Astrocyte (in vitro differentiated cells and primary cell): ENCODE measurements around the gene CRYM. TPM values are rescaled to one million over a fixed set of nuclear protein-coding genes. Genes with fewer than 3 reads are reported as not detected.

Experiments
- DNase-seq: peaks from one replicate; pipeline ENCODE4 v3.0.0-alpha.2; 2010; ENCODE audit warnings: low read depth
- FAIRE-seq: peaks from 2 replicates; lab custom pipeline; 2011; peaks lifted over from hg19 to GRCh38; lab: Jason Lieb, UNC
- H2AFZ ChIP-seq: 2 replicates; pipeline ENCODE4 v1.6.0; 2012; ENCODE audit warnings: low read depth, low read length, inconsistent platforms
- H3K27ac ChIP-seq: 2 replicates; pipeline ENCODE4 v1.5.1; 2011; ENCODE audit warnings: low read depth, low read length, inconsistent platforms
- H3K27me3 ChIP-seq: 2 replicates; pipeline ENCODE4 v1.6.0; 2011; ENCODE audit warnings: low read length, inconsistent platforms; ENCODE audit not compliant: insufficient read depth
- H3K36me3 ChIP-seq: 2 replicates; pipeline ENCODE4 v1.5.1; 2011; ENCODE audit warnings: low read length, inconsistent platforms; ENCODE audit not compliant: insufficient read depth
- H3K4me1 ChIP-seq: 2 replicates; pipeline ENCODE4 v1.5.1; 2011; ENCODE audit warnings: low read length, inconsistent platforms; ENCODE audit not compliant: insufficient read depth
- H3K4me2 ChIP-seq: 2 replicates; pipeline ENCODE4 v1.6.0; 2012; ENCODE audit warnings: low read length, inconsistent platforms
- H3K4me3 ChIP-seq: 2 replicates; pipeline ENCODE4 v1.5.1; 2011; ENCODE audit warnings: low read depth, mild to moderate bottlenecking, low read length, inconsistent platforms; ENCODE audit not compliant: insufficient read depth
- H3K79me2 ChIP-seq: 2 replicates; pipeline ENCODE4 v1.6.0; 2012; ENCODE audit warnings: mild to moderate bottlenecking, low read length, inconsistent platforms; ENCODE audit not compliant: insufficient read depth
- H3K9ac ChIP-seq: 2 replicates; pipeline ENCODE4 v1.6.0; 2012; ENCODE audit warnings: mild to moderate bottlenecking, low read length, inconsistent platforms
- H3K9me3 ChIP-seq: 2 replicates; pipeline ENCODE4 v1.5.1; 2012; ENCODE audit warnings: low read depth, mild to moderate bottlenecking, low read length, inconsistent platforms; ENCODE audit not compliant: insufficient read depth
- H4K20me1 ChIP-seq: 2 replicates; pipeline ENCODE4 v1.6.0; 2012; ENCODE audit warnings: low read length, inconsistent platforms; ENCODE audit not compliant: insufficient read depth
- H3K27ac Mint-ChIP-seq: one replicate; pipeline ENCODE4 v1.8.0; 2021; ENCODE audit warnings: mild to moderate bottlenecking, mixed read lengths; ENCODE audit not compliant: unreplicated experiment
- H3K27me3 Mint-ChIP-seq: one replicate; pipeline ENCODE4 v1.8.0; 2021; ENCODE audit warnings: low read depth, mixed read lengths; ENCODE audit not compliant: unreplicated experiment
- H3K36me3 Mint-ChIP-seq: one replicate; pipeline ENCODE4 v1.8.0; 2021; ENCODE audit warnings: low read depth, mixed read lengths; ENCODE audit not compliant: unreplicated experiment
- H3K4me1 Mint-ChIP-seq: one replicate; pipeline ENCODE4 v1.8.0; 2021; ENCODE audit warnings: low read depth, mixed read lengths; ENCODE audit not compliant: unreplicated experiment
- H3K4me3 Mint-ChIP-seq: one replicate; pipeline ENCODE4 v1.8.0; 2021; ENCODE audit warnings: mild to moderate bottlenecking, moderate library complexity, mixed read lengths; ENCODE audit not compliant: unreplicated experiment
- H3K9me3 Mint-ChIP-seq: one replicate; pipeline ENCODE4 v1.8.0; 2021; ENCODE audit warnings: mild to moderate bottlenecking, mixed read lengths; ENCODE audit not compliant: unreplicated experiment
- CTCF ChIP-seq: IDR thresholded peaks from 2 replicates; pipeline ENCODE4 v1.5.1; 2011; ENCODE audit warnings: low read depth, mild to moderate bottlenecking, inconsistent platforms, low read length, moderate library complexity; ENCODE audit not compliant: insufficient read depth
- EZH2 ChIP-seq: IDR thresholded peaks from 2 replicates; pipeline ENCODE4 v1.6.1; 2012; ENCODE audit warnings: mild to moderate bottlenecking, low read length, inconsistent platforms; ENCODE audit not compliant: insufficient read depth
- total RNA-seq: library from RNA; stranded (reverse); gene quantifications from 2 replicates; pipeline ENCODE4 v1.2.1, GENCODE V29; 2021

CRYM gene
- total RNA-seq, 1 donor from 2014 or later: 0.50 TPM

GRCh38 chr16:21242756-21243155 lies 35.3 kb downstream of the CRYM start:
- Mint-ChIP-seq H3K27ac (no peak overlapping the region), H3K4me3 (no peak overlapping the region)
- no peak for FAIRE-seq

GRCh38 chr16:21239646-21240045 lies 38.4 kb downstream of the CRYM start:
- Histone ChIP-seq H2AFZ (no peak overlapping the region), H3K4me3 (no peak overlapping the region), H4K20me1 (no peaks in the 10 kb centered on the region), H3K9me3 (no peaks in the 10 kb centered on the region), H3K36me3 (no peaks in the 10 kb centered on the region), H3K79me2 (no peaks in the 10 kb centered on the region), H3K27ac (no peak overlapping the region), H3K27me3 (peaks cover 2% of the 10 kb centered on the region), H3K9ac (no peak overlapping the region), H3K4me2 (no peak overlapping the region), H3K4me1 (no peaks in the 10 kb centered on the region)
- DNase-seq: no peak
- Mint-ChIP-seq H3K27me3 (peaks cover 10% of the 10 kb centered on the region), H3K9me3 (no peaks in the 10 kb centered on the region), H3K27ac (no peak overlapping the region), H3K36me3 (no peaks in the 10 kb centered on the region), H3K4me1 (no peaks in the 10 kb centered on the region), H3K4me3 (no peak overlapping the region)
- FAIRE-seq: no peak
- TF ChIP-seq EZH2 (no peak), CTCF (no peak)

More at GRCh38 chr16:21242756-21243155, 35.3 kb downstream of the CRYM start:
- H3K36me3 ChIP-seq: no peaks in the 10 kb centered on the region
- no peak overlapping the region for H3K9ac ChIP-seq
- H3K27me3 Mint-ChIP-seq: peaks cover 7% of the 10 kb centered on the region
- H3K27ac ChIP-seq: no peak overlapping the region
- no peaks in the 10 kb centered on the region for H3K9me3 Mint-ChIP-seq
- H4K20me1 ChIP-seq: no peaks in the 10 kb centered on the region
- H2AFZ ChIP-seq: no peak overlapping the region
- peaks cover 8% of the 10 kb centered on the region for H3K27me3 ChIP-seq
- H3K79me2 ChIP-seq: no peaks in the 10 kb centered on the region
- H3K4me1 Mint-ChIP-seq: no peaks in the 10 kb centered on the region
- no peak for TF ChIP-seq CTCF
- no peak for TF ChIP-seq EZH2
- H3K9me3 ChIP-seq: no peaks in the 10 kb centered on the region
- H3K36me3 Mint-ChIP-seq: no peaks in the 10 kb centered on the region
- no peak for DNase-seq
- H3K4me1 ChIP-seq: no peaks in the 10 kb centered on the region
- H3K4me3 ChIP-seq: no peak overlapping the region
- H3K4me2 ChIP-seq: no peak overlapping the region

GRCh38 chr16:21236831-21237230 lies 41.3 kb downstream of the CRYM start:
- peaks cover 2% of the 10 kb centered on the region for H3K27me3 ChIP-seq
- no peaks in the 10 kb centered on the region for H3K79me2 ChIP-seq
- Mint-ChIP-seq H3K27ac (no peak overlapping the region), H3K4me3 (no peak overlapping the region), H3K36me3 (no peaks in the 10 kb centered on the region), H3K4me1 (no peaks in the 10 kb centered on the region), H3K9me3 (no peaks in the 10 kb centered on the region), H3K27me3 (peaks cover 9% of the 10 kb centered on the region)
- TF ChIP-seq CTCF (no peak), EZH2 (no peak)
- no peaks in the 10 kb centered on the region for H4K20me1 ChIP-seq
- H2AFZ ChIP-seq: no peak overlapping the region
- H3K4me2 ChIP-seq: no peak overlapping the region
- FAIRE-seq: no peak
- H3K4me3 ChIP-seq: no peak overlapping the region
- no peaks in the 10 kb centered on the region for H3K9me3 ChIP-seq
- no peaks in the 10 kb centered on the region for H3K4me1 ChIP-seq
- no peak overlapping the region for H3K9ac ChIP-seq
- DNase-seq: no peak
- H3K27ac ChIP-seq: no peak overlapping the region
- H3K36me3 ChIP-seq: no peaks in the 10 kb centered on the region
